GM12878 (cell line): ENCODE results near the gene RRAGA.

Experiments used
- CBX5 ChIP-seq: sonication (generic); IDR thresholded peaks from 2 replicates; pipeline ENCODE4 v1.6.1; 2016; ENCODE audit warnings: low read depth, moderate library complexity, mild to moderate bottlenecking, inconsistent platforms
- EZH2 ChIP-seq: IDR thresholded peaks from 2 replicates; pipeline ENCODE4 v1.6.1; 2012; ENCODE audit warnings: low read depth, mild to moderate bottlenecking, control low read depth, inconsistent platforms, low read length, borderline replicate concordance; ENCODE audit not compliant: control insufficient read depth
- LARP7 ChIP-seq: fragments of 450-650 bp; IDR thresholded peaks from 2 replicates; pipeline ENCODE4 v1.6.1; 2017; ENCODE audit warnings: mild to moderate bottlenecking
- MEF2B ChIP-seq: fragments of 450-650 bp; IDR thresholded peaks from 2 replicates; pipeline ENCODE4 v1.6.1; 2018; ENCODE audit warnings: mild to moderate bottlenecking, moderate library complexity; ENCODE audit not compliant: partially characterized antibody, poor library complexity, severe bottlenecking
- RELA ChIP-seq: fragments of 450-650 bp; IDR thresholded peaks from 2 replicates; pipeline ENCODE4 v1.8.0; 2014; ENCODE audit warnings: borderline replicate concordance; ENCODE audit not compliant: partially characterized antibody
- SIN3A ChIP-seq: IDR thresholded peaks from 2 replicates; pipeline ENCODE4 v1.6.1; 2012; ENCODE audit warnings: low read depth, low read length, improper control_type of control experiment
- SREBF2 ChIP-seq: IDR thresholded peaks from 2 replicates; pipeline ENCODE4 v1.6.1; 2012; ENCODE audit warnings: mild to moderate bottlenecking, low read length
- TBL1XR1 ChIP-seq: IDR thresholded peaks from 2 replicates; pipeline ENCODE4 v1.6.1; 2012; ENCODE audit warnings: low read depth, low read length, improper control_type of control experiment
- TF ChIP-seq, protein P1 (sequence below): IDR thresholded peaks from 2 replicates; pipeline ENCODE4 v1.6.1; 2012; ENCODE audit warnings: low read depth, low read length, improper control_type of control experiment
- TF ChIP-seq, protein P2 (sequence below), 3 experiments: IDR thresholded peaks in 2 of 3; conservative IDR thresholded peaks in 1 of 3; 2 replicates each; pipeline ENCODE4 v1.5.1; 2011; ENCODE audit warnings: low read depth in 3 of 3, low read length in 3 of 3, mild to moderate bottlenecking in 3 of 3, control low read depth in 2 of 3, moderate library complexity in 2 of 3, inconsistent platforms in 1 of 3, mixed read lengths in 1 of 3; ENCODE audit not compliant: control insufficient read depth in 2 of 3, insufficient read depth in 1 of 3; ENCODE audit errors: extremely low read depth in 1 of 3
- TF ChIP-seq, protein P3 (sequence below): IDR thresholded peaks from 2 replicates; pipeline ENCODE4 v1.6.1; 2011; ENCODE audit warnings: mild to moderate bottlenecking, low read depth, low read length, moderate library complexity; ENCODE audit not compliant: insufficient replicate concordance
- TF ChIP-seq, protein P4 (sequence below): IDR thresholded peaks from 2 replicates; pipeline ENCODE4 v1.6.1; 2011; ENCODE audit warnings: low read depth, low read length, improper control_type of control experiment, borderline replicate concordance

DNA sequence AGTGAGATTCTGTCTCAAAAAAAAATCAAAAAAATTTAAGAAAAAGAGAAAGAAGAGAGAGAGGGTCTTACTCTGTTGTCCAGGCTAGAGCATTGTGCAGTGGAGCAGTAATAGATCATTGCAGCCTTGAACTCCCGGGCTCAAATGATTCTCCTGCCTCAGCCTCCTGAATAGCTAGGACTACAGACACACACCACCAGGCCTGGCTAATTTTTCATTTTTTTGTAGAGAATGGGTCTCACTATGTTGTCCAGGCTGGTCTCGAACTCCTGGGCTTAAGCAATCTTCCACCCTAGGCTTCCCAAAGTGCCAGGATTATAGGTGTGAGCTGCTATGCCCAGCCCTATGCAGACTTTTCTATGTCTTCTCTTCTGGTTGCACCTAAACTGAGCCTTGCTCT lies 25.0 kb downstream of the RRAGA start:
- TF ChIP-seq, protein P1, sequence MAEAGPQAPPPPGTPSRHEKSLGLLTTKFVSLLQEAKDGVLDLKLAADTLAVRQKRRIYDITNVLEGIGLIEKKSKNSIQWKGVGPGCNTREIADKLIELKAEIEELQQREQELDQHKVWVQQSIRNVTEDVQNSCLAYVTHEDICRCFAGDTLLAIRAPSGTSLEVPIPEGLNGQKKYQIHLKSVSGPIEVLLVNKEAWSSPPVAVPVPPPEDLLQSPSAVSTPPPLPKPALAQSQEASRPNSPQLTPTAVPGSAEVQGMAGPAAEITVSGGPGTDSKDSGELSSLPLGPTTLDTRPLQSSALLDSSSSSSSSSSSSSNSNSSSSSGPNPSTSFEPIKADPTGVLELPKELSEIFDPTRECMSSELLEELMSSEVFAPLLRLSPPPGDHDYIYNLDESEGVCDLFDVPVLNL, result no peak
- TF ChIP-seq, protein P2, sequence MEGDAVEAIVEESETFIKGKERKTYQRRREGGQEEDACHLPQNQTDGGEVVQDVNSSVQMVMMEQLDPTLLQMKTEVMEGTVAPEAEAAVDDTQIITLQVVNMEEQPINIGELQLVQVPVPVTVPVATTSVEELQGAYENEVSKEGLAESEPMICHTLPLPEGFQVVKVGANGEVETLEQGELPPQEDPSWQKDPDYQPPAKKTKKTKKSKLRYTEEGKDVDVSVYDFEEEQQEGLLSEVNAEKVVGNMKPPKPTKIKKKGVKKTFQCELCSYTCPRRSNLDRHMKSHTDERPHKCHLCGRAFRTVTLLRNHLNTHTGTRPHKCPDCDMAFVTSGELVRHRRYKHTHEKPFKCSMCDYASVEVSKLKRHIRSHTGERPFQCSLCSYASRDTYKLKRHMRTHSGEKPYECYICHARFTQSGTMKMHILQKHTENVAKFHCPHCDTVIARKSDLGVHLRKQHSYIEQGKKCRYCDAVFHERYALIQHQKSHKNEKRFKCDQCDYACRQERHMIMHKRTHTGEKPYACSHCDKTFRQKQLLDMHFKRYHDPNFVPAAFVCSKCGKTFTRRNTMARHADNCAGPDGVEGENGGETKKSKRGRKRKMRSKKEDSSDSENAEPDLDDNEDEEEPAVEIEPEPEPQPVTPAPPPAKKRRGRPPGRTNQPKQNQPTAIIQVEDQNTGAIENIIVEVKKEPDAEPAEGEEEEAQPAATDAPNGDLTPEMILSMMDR (IDR thresholded peaks at IDR 0.05 in 2 of 3, conservative IDR thresholded peaks at IDR 0.05 in 1 of 3; ENCODE audit: control insufficient read depth in 2 of 3, extremely low read depth in 1 of 3, insufficient read depth in 1 of 3, low read depth in 3 of 3, low read length in 3 of 3), result no peak
- TF ChIP-seq, protein P3, sequence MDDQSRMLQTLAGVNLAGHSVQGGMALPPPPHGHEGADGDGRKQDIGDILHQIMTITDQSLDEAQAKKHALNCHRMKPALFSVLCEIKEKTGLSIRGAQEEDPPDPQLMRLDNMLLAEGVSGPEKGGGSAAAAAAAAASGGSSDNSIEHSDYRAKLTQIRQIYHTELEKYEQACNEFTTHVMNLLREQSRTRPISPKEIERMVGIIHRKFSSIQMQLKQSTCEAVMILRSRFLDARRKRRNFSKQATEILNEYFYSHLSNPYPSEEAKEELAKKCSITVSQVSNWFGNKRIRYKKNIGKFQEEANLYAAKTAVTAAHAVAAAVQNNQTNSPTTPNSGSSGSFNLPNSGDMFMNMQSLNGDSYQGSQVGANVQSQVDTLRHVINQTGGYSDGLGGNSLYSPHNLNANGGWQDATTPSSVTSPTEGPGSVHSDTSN, result no peak
- no peak for TF ChIP-seq RELA
- no peak for TF ChIP-seq MEF2B
- TF ChIP-seq LARP7, result no peak
- TF ChIP-seq TBL1XR1, result no peak
- no peak for TF ChIP-seq EZH2
- TF ChIP-seq, protein P4, sequence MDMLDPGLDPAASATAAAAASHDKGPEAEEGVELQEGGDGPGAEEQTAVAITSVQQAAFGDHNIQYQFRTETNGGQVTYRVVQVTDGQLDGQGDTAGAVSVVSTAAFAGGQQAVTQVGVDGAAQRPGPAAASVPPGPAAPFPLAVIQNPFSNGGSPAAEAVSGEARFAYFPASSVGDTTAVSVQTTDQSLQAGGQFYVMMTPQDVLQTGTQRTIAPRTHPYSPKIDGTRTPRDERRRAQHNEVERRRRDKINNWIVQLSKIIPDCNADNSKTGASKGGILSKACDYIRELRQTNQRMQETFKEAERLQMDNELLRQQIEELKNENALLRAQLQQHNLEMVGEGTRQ, result no peak
- no peak for TF ChIP-seq CBX5
- no peak for TF ChIP-seq SREBF2
- TF ChIP-seq SIN3A, result no peak
